DMS53 (cell line): ENCODE data around the gene PADI2.

Experiments
- DNase-seq: peaks from one replicate; lab custom pipeline; 2025; lab: John Stamatoyannopoulos, UW

PADI2 gene

GRCh38 chr1:17020502-17020901, 98.7 kb downstream of the PADI2 start:
- no peak for DNase-seq

- no peak for DNase-seq
Measured at GRCh38 chr1:17018849-17019248, 100.4 kb downstream of the PADI2 start.

GRCh38 chr1:17017435-17017834, 101.8 kb downstream of the PADI2 start:
- DNase-seq = no peak
